Heart left ventricle (tissue), 13 donors: Measurements from ENCODE around the gene PCDHA3.
"Not testable (repeated sequence)": the region's sequence is repeated elsewhere in the genome, so short reads cannot be mapped to it uniquely, and the experiment has no call there.

ENCODE experiments used
- POLR2A ChIP-seq, 2 donors: fragments of 450-650 bp; IDR thresholded peaks; one replicate each; pipeline ENCODE4 v1.6.1; 2017; ENCODE audit warnings: antibody characterized with exemption in 2 of 2, mild to moderate bottlenecking in 2 of 2, moderate library complexity in 2 of 2
- TF ChIP-seq, protein P1 (sequence below), 12 donors: fragments of 200-600 bp; sonication (generic) in 4 of 12; IDR thresholded peaks; one replicate each; pipeline versions ENCODE4 v1.5.0 to v1.8.0; 2018 to 2022; ENCODE audit warnings: antibody characterized with exemption in 12 of 12, mild to moderate bottlenecking in 5 of 12
- donor health status: ischemic (EF 13 %, LVEDD 7.1; RV severe dilation, severe dysfunction).
- donor health status: DM: no; HTN: yes; CAD: no.
- donor health status: DM: no; HTN: no; CAD: no.
- donor health status: ischemic (EF 25% LVEDD 6.9; RV normal size, moderate dysfunction).
- donor health status: ischemic (EF 25% LVEDD 5.7; RV mildly dilated, moderate dysfunction).
- donor health status: ischemic (EF 35%, LVEDD 5.7; RV mildly dilated, moderate dysfunction).
- donor health status: nonischemic (EF 11% LVEDD 7.7; RV severe dilation, severe dysfunction).
- donor health status: DM: yes; HTN: yes; CAD: no.
- donor health status: PGD.
- donor health status: ischemic (EF 29% LVEDD 5.4; RV normal size, mild dysfunction).
- donor health status: nonischemic (EF 23%, LVEDD 6.1; RV moderate dilation, normal function).

DNA sequence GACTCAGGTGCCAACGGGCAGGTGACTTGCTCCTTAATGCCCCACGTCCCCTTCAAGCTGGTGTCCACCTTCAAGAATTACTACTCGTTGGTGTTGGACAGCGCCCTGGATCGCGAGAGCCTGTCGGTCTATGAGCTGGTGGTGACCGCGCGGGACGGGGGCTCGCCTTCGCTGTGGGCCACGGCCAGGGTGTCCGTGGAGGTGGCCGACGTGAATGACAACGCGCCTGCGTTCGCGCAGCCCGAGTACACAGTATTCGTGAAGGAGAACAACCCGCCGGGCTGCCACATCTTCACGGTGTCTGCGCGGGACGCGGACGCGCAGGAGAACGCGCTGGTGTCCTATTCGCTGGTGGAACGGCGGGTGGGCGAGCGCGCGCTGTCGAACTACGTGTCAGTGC lies 13.4 kb upstream of the PCDHA3 start:
- TF ChIP-seq, protein P1, sequence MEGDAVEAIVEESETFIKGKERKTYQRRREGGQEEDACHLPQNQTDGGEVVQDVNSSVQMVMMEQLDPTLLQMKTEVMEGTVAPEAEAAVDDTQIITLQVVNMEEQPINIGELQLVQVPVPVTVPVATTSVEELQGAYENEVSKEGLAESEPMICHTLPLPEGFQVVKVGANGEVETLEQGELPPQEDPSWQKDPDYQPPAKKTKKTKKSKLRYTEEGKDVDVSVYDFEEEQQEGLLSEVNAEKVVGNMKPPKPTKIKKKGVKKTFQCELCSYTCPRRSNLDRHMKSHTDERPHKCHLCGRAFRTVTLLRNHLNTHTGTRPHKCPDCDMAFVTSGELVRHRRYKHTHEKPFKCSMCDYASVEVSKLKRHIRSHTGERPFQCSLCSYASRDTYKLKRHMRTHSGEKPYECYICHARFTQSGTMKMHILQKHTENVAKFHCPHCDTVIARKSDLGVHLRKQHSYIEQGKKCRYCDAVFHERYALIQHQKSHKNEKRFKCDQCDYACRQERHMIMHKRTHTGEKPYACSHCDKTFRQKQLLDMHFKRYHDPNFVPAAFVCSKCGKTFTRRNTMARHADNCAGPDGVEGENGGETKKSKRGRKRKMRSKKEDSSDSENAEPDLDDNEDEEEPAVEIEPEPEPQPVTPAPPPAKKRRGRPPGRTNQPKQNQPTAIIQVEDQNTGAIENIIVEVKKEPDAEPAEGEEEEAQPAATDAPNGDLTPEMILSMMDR (IDR thresholded peaks at IDR 0.05) = not testable (repeated sequence)
- TF ChIP-seq POLR2A (IDR thresholded peaks at IDR 0.05) = not testable (repeated sequence)
